Mucosa of descending colon (tissue), 3 donors: ENCODE measurements around the gene FAM3B. TPM values are rescaled to one million over a fixed set of nuclear protein-coding genes. Genes with fewer than 3 reads are reported as not detected.

Experiments
- ATAC-seq: fragments of 200-7000 bp; cut with Tn5 transposase; one replicate; pipeline ENCODE4 v1.9.1; 2020; ENCODE audit warnings: mild to moderate bottlenecking, moderate library complexity
- DNase-seq, 3 donors: peaks; one replicate each; pipeline ENCODE4 v3.0.0-alpha.2; 2020
- H3K36me3 ChIP-seq: fragments of 200-600 bp; one replicate; pipeline ENCODE4 v1.8.0; 2021; ENCODE audit warnings: low read depth, mild to moderate bottlenecking
- H3K4me1 ChIP-seq: fragments of 200-600 bp; one replicate; pipeline ENCODE4 v1.8.0; 2021; ENCODE audit warnings: low read depth, mild to moderate bottlenecking
- H3K4me3 ChIP-seq: fragments of 200-600 bp; one replicate; pipeline ENCODE4 v1.8.0; 2021; ENCODE audit warnings: mild to moderate bottlenecking
- H3K9me3 ChIP-seq: fragments of 200-600 bp; one replicate; pipeline ENCODE4 v1.8.0; 2021; ENCODE audit warnings: mild to moderate bottlenecking
- CTCF ChIP-seq: fragments of 200-600 bp; IDR thresholded peaks from one replicate; pipeline ENCODE4 v1.8.0; 2022; ENCODE audit warnings: antibody characterized with exemption, mild to moderate bottlenecking
- intact Hi-C, 2 donors: fragments of 100-400 bp; cut with DNase I in 1 of 2; cut with micrococcal nuclease in 1 of 2; formaldehyde crosslinking; loops; one replicate each; pipeline versions ENCODE4 v1.11.0 to v1.11.1; 2022; cut with DNase I, micrococcal nuclease
- total RNA-seq, 3 donors: library from RNA; stranded (reverse); fragmentation: NEBNext Ultra II Directional in 2 of 3; extraction: Animal tissue kit (Norgen Biotek cat#: 25700) in 2 of 3; gene quantifications; one replicate each; pipeline versions ENCODE4 v1.2.1 to v1.2.4, GENCODE V29; 2021 to 2023
- donor health status: DM: no; HTN: no; CAD: no; lungs with moderate emphysema.
- donor health status: DM: no; HTN: no; CAD: no.
- donor health status: DM: no; HTN: yes; CAD: no.

The FAM3B gene
- total RNA-seq, 3 donors from 2014 or later = 0.70 to 2.3 TPM; not detected in 1

- no peak overlapping the region for H3K4me3 ChIP-seq
- no peak for TF ChIP-seq CTCF
- no peak for DNase-seq
- no peaks in the 10 kb centered on the region for H3K9me3 ChIP-seq
- intact Hi-C loops = loop anchor here in 1 of 2 donors (5.0 kb wide), 1 partner anchor 182 kb away; no protein-coding TSS in a partner anchor
- H3K4me1 ChIP-seq = no peaks in the 10 kb centered on the region
- no peaks in the 10 kb centered on the region for H3K36me3 ChIP-seq
- peak; percentile 68 for ATAC-seq
Observed at GRCh38 chr21:41280115-41280919, 36.3 kb upstream of the FAM3B start.

- no peaks in the 10 kb centered on the region for H3K9me3 ChIP-seq
- no peak for TF ChIP-seq CTCF
- no peaks in the 10 kb centered on the region for H3K36me3 ChIP-seq
- H3K4me1 ChIP-seq = no peaks in the 10 kb centered on the region
- DNase-seq (no peak), ATAC-seq (no peak)
- no peak overlapping the region for H3K4me3 ChIP-seq
- intact Hi-C loops = loop anchor here in 1 of 2 donors (5.0 kb wide), 1 partner anchor 180 kb away; no protein-coding TSS in a partner anchor
Observed at GRCh38 chr21:41282412-41282811, 34.2 kb upstream of the FAM3B start.

GRCh38 chr21:41283211-41283818 is 33.3 kb upstream of the FAM3B start:
- Histone ChIP-seq H3K36me3 (no peaks in the 10 kb centered on the region), H3K4me3 (no peak overlapping the region), H3K4me1 (no peaks in the 10 kb centered on the region), H3K9me3 (no peaks in the 10 kb centered on the region)
- peak in 1 of 3 donors; percentile 68 for DNase-seq
- peak; percentile 93 for ATAC-seq
- intact Hi-C loops = loop anchor here in 1 of 2 donors (5.0 kb wide), 1 partner anchor 179 kb away; no protein-coding TSS in a partner anchor
- peak; percentile 55 for TF ChIP-seq CTCF

GRCh38 chr21:41289431-41289830 is 27.2 kb upstream of the FAM3B start:
- no peak overlapping the region for H3K4me3 ChIP-seq
- intact Hi-C loops = no loop called here
- H3K36me3 ChIP-seq = no peaks in the 10 kb centered on the region
- TF ChIP-seq CTCF = no peak
- H3K4me1 ChIP-seq = no peaks in the 10 kb centered on the region
- ATAC-seq = peak; percentile 40
- no peaks in the 10 kb centered on the region for H3K9me3 ChIP-seq
- no peak for DNase-seq

- no peak overlapping the region for H3K4me3 ChIP-seq
- no peak for TF ChIP-seq CTCF
- ATAC-seq (no peak), DNase-seq (no peak)
- no peaks in the 10 kb centered on the region for H3K9me3 ChIP-seq
- H3K4me1 ChIP-seq = no peaks in the 10 kb centered on the region
- no peaks in the 10 kb centered on the region for H3K36me3 ChIP-seq
- intact Hi-C loops = no loop called here
Observed at GRCh38 chr21:41290106-41290799, 26.3 kb upstream of the FAM3B start.
